Natural killer cell (primary cell): ENCODE measurements around the gene NRXN3. TPM values are rescaled to one million over a fixed set of nuclear protein-coding genes. Genes with fewer than 3 reads are reported as not detected.

Experiments used
- ATAC-seq, 3 donors: fragments of 150-1000 bp in 2 of 3; fragments of 200-7000 bp in 1 of 3; cut with Tn5 transposase; 1 replicate in 1 of 3; 2 replicates in 2 of 3; pipeline ENCODE4 v1.10.0; 2021; ENCODE audit warnings: mild to moderate bottlenecking in 2 of 3, moderate library complexity in 2 of 3
- DNase-seq, 2 donors: peaks; one replicate each; pipeline versions ENCODE4 v3.0.0 to v3.0.0-alpha.2; 2013 to 2021; ENCODE audit warnings: mixed read lengths in 1 of 2
- H3K27ac ChIP-seq: one replicate; pipeline ENCODE4 v1.5.1; 2013; ENCODE audit warnings: mild to moderate bottlenecking, low read length
- H3K27me3 ChIP-seq: one replicate; pipeline ENCODE4 v1.6.1; 2013; ENCODE audit warnings: low read length; ENCODE audit not compliant: control insufficient read depth, insufficient read depth
- H3K36me3 ChIP-seq: one replicate; pipeline ENCODE4 v1.6.1; 2013; ENCODE audit warnings: low read length; ENCODE audit not compliant: control insufficient read depth, insufficient read depth
- H3K4me1 ChIP-seq: one replicate; pipeline ENCODE4 v1.6.1; 2013; ENCODE audit warnings: low read length; ENCODE audit not compliant: control insufficient read depth, insufficient read depth
- H3K4me3 ChIP-seq: one replicate; pipeline ENCODE4 v1.5.1; 2013; ENCODE audit warnings: low read length
- H3K9me3 ChIP-seq: one replicate; pipeline ENCODE4 v1.6.1; 2013; ENCODE audit warnings: low read length; ENCODE audit not compliant: control insufficient read depth, insufficient read depth
- H3K27ac Mint-ChIP-seq, 2 donors: one replicate each; pipeline ENCODE4 v1.8.0; 2022; ENCODE audit warnings: mild to moderate bottlenecking in 2 of 2, mixed read lengths in 2 of 2, moderate library complexity in 1 of 2
- H3K27me3 Mint-ChIP-seq, 2 donors: one replicate each; pipeline ENCODE4 v1.8.0; 2022; ENCODE audit warnings: low read depth in 2 of 2, mixed read lengths in 2 of 2
- H3K36me3 Mint-ChIP-seq: one replicate; pipeline ENCODE4 v1.8.0; 2022; ENCODE audit warnings: mixed read lengths
- H3K4me1 Mint-ChIP-seq, 2 donors: one replicate each; pipeline ENCODE4 v1.8.0; 2022; ENCODE audit warnings: mixed read lengths in 2 of 2
- H3K4me3 Mint-ChIP-seq: one replicate; pipeline ENCODE4 v1.8.0; 2022; ENCODE audit warnings: mild to moderate bottlenecking, moderate library complexity, mixed read lengths
- H3K9me3 Mint-ChIP-seq, 2 donors: one replicate each; pipeline ENCODE4 v1.8.0; 2022; ENCODE audit warnings: mixed read lengths in 2 of 2
- CTCF ChIP-seq: fragments of 200-600 bp; IDR thresholded peaks from one replicate; pipeline ENCODE4 v1.8.0; 2022; ENCODE audit warnings: antibody characterized with exemption
- WGBS: methylation state at CpG from one replicate; pipeline ENCODE4 v1.1.7; 2013; ENCODE audit warnings: missing lambda C conversion rate; ENCODE audit not compliant: insufficient coverage; 5-methylcytosine and 5-hydroxymethylcytosine counted together
- intact Hi-C: fragments of 100-400 bp; cut with micrococcal nuclease; formaldehyde crosslinking; loops from one replicate; pipeline ENCODE4 v1.14.2; 2022
- total RNA-seq, 4 donors: library from RNA; stranded (reverse); fragments of 120-200 nt in 1 of 4; gene quantifications; one replicate each; pipeline versions ENCODE4 v1.2.3 to v1.2.4, GENCODE V29; 2013 to 2022

NRXN3 gene
- total RNA-seq, 3 donors from 2014 or later (not counting 1 experiment from before 2014, with no cell fraction given): not detected

GRCh38 chr14:79502751-79503148 is 1332.6 kb downstream of the NRXN3 start:
- DNase-seq (no peak), ATAC-seq (no peak)
- Mint-ChIP-seq H3K4me3 (no peak overlapping the region), H3K36me3 (no peaks in the 10 kb centered on the region), H3K9me3 (peaks cover 7 to 18% of the 10 kb centered on the region in 2 donors), H3K4me1 (no peaks in the 10 kb centered on the region), H3K27me3 (no peaks in the 10 kb centered on the region), H3K27ac (no peak overlapping the region)
- no peak for TF ChIP-seq CTCF
- intact Hi-C loops: no loop called here
- no peak overlapping the region for H3K27ac ChIP-seq
- peaks cover 3% of the 10 kb centered on the region for H3K9me3 ChIP-seq
- no CpG with 5 or more reads among the region's 1 CpG for WGBS
- no peaks in the 10 kb centered on the region for H3K4me1 ChIP-seq
- no peaks in the 10 kb centered on the region for H3K27me3 ChIP-seq
- H3K4me3 ChIP-seq: no peak overlapping the region
- no peaks in the 10 kb centered on the region for H3K36me3 ChIP-seq

GRCh38 chr14:79510659-79511058 is 1340.5 kb downstream of the NRXN3 start:
- TF ChIP-seq CTCF: no peak
- Mint-ChIP-seq H3K9me3 (peaks cover 3 to 12% of the 10 kb centered on the region in 2 donors), H3K36me3 (no peaks in the 10 kb centered on the region), H3K27ac (no peak overlapping the region), H3K4me3 (no peak overlapping the region), H3K27me3 (no peaks in the 10 kb centered on the region), H3K4me1 (no peaks in the 10 kb centered on the region)
- ATAC-seq (no peak), DNase-seq (no peak)
- Histone ChIP-seq H3K4me1 (no peaks in the 10 kb centered on the region), H3K9me3 (no peaks in the 10 kb centered on the region), H3K27ac (no peak overlapping the region), H3K27me3 (no peaks in the 10 kb centered on the region), H3K4me3 (no peak overlapping the region), H3K36me3 (no peaks in the 10 kb centered on the region)
- intact Hi-C loops: no loop called here
- WGBS: 72% methylated on average over 3 of the region's 3 CpGs

- no peaks in the 10 kb centered on the region for H3K9me3 ChIP-seq
- H3K27ac Mint-ChIP-seq: no peak overlapping the region
- H3K4me3 Mint-ChIP-seq: no peak overlapping the region
- H3K36me3 ChIP-seq: no peaks in the 10 kb centered on the region
- peaks cover 3 to 12% of the 10 kb centered on the region in 2 donors for H3K9me3 Mint-ChIP-seq
- H3K27ac ChIP-seq: no peak overlapping the region
- no peaks in the 10 kb centered on the region for H3K36me3 Mint-ChIP-seq
- WGBS: 84% methylated on average over 3 of the region's 3 CpGs
- TF ChIP-seq CTCF: no peak
- intact Hi-C loops: no loop called here
- DNase-seq (no peak), ATAC-seq (no peak)
- H3K4me1 ChIP-seq: no peaks in the 10 kb centered on the region
- no peaks in the 10 kb centered on the region for H3K27me3 ChIP-seq
- H3K4me1 Mint-ChIP-seq: no peaks in the 10 kb centered on the region
- H3K4me3 ChIP-seq: no peak overlapping the region
- H3K27me3 Mint-ChIP-seq: no peaks in the 10 kb centered on the region
Observed at GRCh38 chr14:79511146-79511545, 1341.0 kb downstream of the NRXN3 start.

GRCh38 chr14:79513446-79513845 is 1343.3 kb downstream of the NRXN3 start:
- Mint-ChIP-seq H3K4me3 (no peak overlapping the region), H3K27me3 (no peaks in the 10 kb centered on the region), H3K27ac (no peak overlapping the region), H3K9me3 (peaks cover 0 to 12% of the 10 kb centered on the region in 2 donors), H3K36me3 (no peaks in the 10 kb centered on the region), H3K4me1 (no peaks in the 10 kb centered on the region)
- Histone ChIP-seq H3K4me3 (no peak overlapping the region), H3K9me3 (no peaks in the 10 kb centered on the region), H3K36me3 (no peaks in the 10 kb centered on the region), H3K27ac (no peak overlapping the region), H3K27me3 (no peaks in the 10 kb centered on the region), H3K4me1 (no peaks in the 10 kb centered on the region)
- WGBS: 20% methylated on average over 1 of the region's 1 CpG
- TF ChIP-seq CTCF: no peak
- DNase-seq (no peak), ATAC-seq (no peak)
- intact Hi-C loops: no loop called here
